AG04449 (cell line): ENCODE results near the gene UGP2.
"Not testable (repeated sequence)": the region's sequence is repeated elsewhere in the genome, so short reads cannot be mapped to it uniquely, and the experiment has no call there.

Experiments
- CTCF ChIA-PET: fragments of 350-600 bp; formaldehyde crosslinking; extraction: SDS; loops from one replicate; lab custom pipeline; 2021; ENCODE audit warnings: antibody characterized with exemption; lab: Yijun Ruan, JAX
- POLR2A ChIA-PET: fragments of 400-600, 350-600 bp; formaldehyde crosslinking; extraction: SDS; loops from one replicate; lab custom pipeline; 2020; ENCODE audit warnings: antibody characterized with exemption, inconsistent platforms; lab: Yijun Ruan, JAX
- DNase-seq: peaks from one replicate; pipeline ENCODE4 v3.0.0-alpha.2; 2010; ENCODE audit warnings: low read depth, low spot score
- H3K4me3 ChIP-seq: 2 replicates; pipeline ENCODE4 v1.5.1; 2011; ENCODE audit warnings: low read depth, mild to moderate bottlenecking, control low read depth, low read length
- CTCF ChIP-seq: IDR thresholded peaks from one replicate; pipeline ENCODE4 v1.5.1; 2011; ENCODE audit warnings: mild to moderate bottlenecking, moderate library complexity, low read length, control low read depth, inconsistent platforms; ENCODE audit not compliant: insufficient read depth; ENCODE audit errors: missing control alignments

Gene UGP2

GRCh38 chr2:63898839-63899238 is 57.1 kb downstream of the UGP2 start:
- ChIA-PET CTCF (interaction anchor here (1.0 to 2.8 kb wide), 4 partner anchors 8 to 200 kb away, joined by 3 to 8 read pairs (median 3); no protein-coding TSS in a partner anchor), POLR2A (no interaction called here)
- no peak for DNase-seq
- H3K4me3 ChIP-seq: no peak overlapping the region
- TF ChIP-seq CTCF: no peak

GRCh38 chr2:63899639-63900038 is 57.9 kb downstream of the UGP2 start:
- no peak for TF ChIP-seq CTCF
- ChIA-PET CTCF (interaction anchor here (1.1 to 2.8 kb wide), 5 partner anchors 10 to 207 kb away, joined by 3 to 8 read pairs (median 4); no protein-coding TSS in a partner anchor), POLR2A (no interaction called here)
- no peak for DNase-seq
- H3K4me3 ChIP-seq: no peak overlapping the region

- POLR2A ChIA-PET: no interaction called here
- CTCF ChIA-PET: no interaction called here
- no peak for DNase-seq
- TF ChIP-seq CTCF: no peak
- H3K4me3 ChIP-seq: no peak overlapping the region
Measured at GRCh38 chr2:63902149-63902548, 60.5 kb downstream of the UGP2 start.

- no peak for DNase-seq
- no peak overlapping the region for H3K4me3 ChIP-seq
- POLR2A ChIA-PET: no interaction called here
- no peak for TF ChIP-seq CTCF
- CTCF ChIA-PET: interaction anchor here (0.9 kb wide), 1 partner anchor 211 kb away, joined by 4 read pairs; no protein-coding TSS in a partner anchor
Measured at GRCh38 chr2:63903003-63903402, 61.3 kb downstream of the UGP2 start.

- no peak overlapping the region for H3K4me3 ChIP-seq
- POLR2A ChIA-PET: no interaction called here
- DNase-seq: no peak
- CTCF ChIA-PET: no interaction called here
- no peak for TF ChIP-seq CTCF
Measured at GRCh38 chr2:63914311-63914710, 72.6 kb downstream of the UGP2 start.

- no peak for TF ChIP-seq CTCF
- ChIA-PET POLR2A (no interaction called here), CTCF (interaction anchor here (2.1 kb wide), 1 partner anchor 11 kb away, joined by 4 read pairs; no protein-coding TSS in a partner anchor)
- DNase-seq: no peak
- H3K4me3 ChIP-seq: no peak overlapping the region
Measured at GRCh38 chr2:63926815-63927214, 85.1 kb downstream of the UGP2 start.

- DNase-seq, POLR2A ChIA-PET, CTCF ChIA-PET, H3K4me3 ChIP-seq: not testable (repeated sequence)
Measured at GRCh38 chr2:63932104-63932503, 90.4 kb downstream of the UGP2 start.
